OCI-LY7 (cell line): ENCODE results near the gene CCSER2. TPM values are rescaled to one million over a fixed set of nuclear protein-coding genes. Genes with fewer than 3 reads are reported as not detected.

Experiments
- BruUV-seq: library from RNA; stranded (reverse); fragments of 400-500 nt; replicated peaks from 2 replicates; lab custom pipeline; 2021; lab: Mats Ljungman, UMichigan
- CTCF ChIA-PET: fragments of 300-600 bp; sonication (Branson Sonifier 250); formaldehyde crosslinking; loops from one replicate; lab custom pipeline; 2022; ENCODE audit warnings: antibody characterized with exemption; ENCODE audit not compliant: unreplicated experiment; lab: Charles Lee
- POLR2A ChIA-PET: fragments of 300-600 bp; sonication (Branson Sonifier 250); formaldehyde crosslinking; loops from one replicate; lab custom pipeline; 2022; ENCODE audit warnings: antibody characterized with exemption; lab: Charles Lee
- DNase-seq: peaks from one replicate; pipeline ENCODE4 v3.0.0-alpha.2; 2015; ENCODE audit warnings: low spot score
- H2AFZ ChIP-seq: fragments of 200-600 bp; sonication (generic), shearing (Covaris generic); 2 replicates; pipeline ENCODE4 v1.6.1; 2014; ENCODE audit warnings: mild to moderate bottlenecking, antibody characterized with exemption, low read length, moderate library complexity
- H3K27ac ChIP-seq: fragments of 200-600 bp; sonication (generic); 2 replicates; pipeline ENCODE4 v1.5.1; 2014; ENCODE audit warnings: mixed run types, low read depth, mild to moderate bottlenecking, moderate library complexity, low read length, inconsistent platforms; ENCODE audit not compliant: poor library complexity, severe bottlenecking
- H3K36me3 ChIP-seq: fragments of 200-600 bp; sonication (generic); 2 replicates; pipeline ENCODE4 v1.6.1; 2014; ENCODE audit warnings: mild to moderate bottlenecking, antibody characterized with exemption, low read length, moderate library complexity, mixed read lengths; ENCODE audit not compliant: insufficient read depth
- H3K4me1 ChIP-seq: fragments of 200-600 bp; sonication (generic); 2 replicates; pipeline ENCODE4 v1.5.1; 2014; ENCODE audit warnings: mild to moderate bottlenecking, low read length; ENCODE audit not compliant: insufficient read depth, poor library complexity, severe bottlenecking
- H3K4me2 ChIP-seq: fragments of 200-600 bp; sonication (generic); 2 replicates; pipeline ENCODE4 v1.6.1; 2014; ENCODE audit warnings: mild to moderate bottlenecking, low read length
- H3K4me3 ChIP-seq: fragments of 200-600 bp; sonication (generic); 2 replicates; pipeline ENCODE4 v1.5.1; 2014; ENCODE audit warnings: mild to moderate bottlenecking, low read depth, low read length; ENCODE audit not compliant: poor library complexity, severe bottlenecking
- H3K79me2 ChIP-seq: fragments of 200-600 bp; sonication (generic); 2 replicates; pipeline ENCODE4 v1.6.1; 2016; ENCODE audit warnings: low read depth, mild to moderate bottlenecking, low read length, moderate library complexity, mixed read lengths; ENCODE audit not compliant: insufficient read depth
- H3K9me2 ChIP-seq: fragments of 200-600 bp; sonication (generic); 2 replicates; pipeline ENCODE4 v1.6.1; 2016; ENCODE audit warnings: mild to moderate bottlenecking, low read length, mixed read lengths; ENCODE audit not compliant: insufficient read depth
- H3K9me3 ChIP-seq: fragments of 200-600 bp; sonication (generic); 2 replicates; pipeline ENCODE4 v1.6.1; 2014; ENCODE audit warnings: mild to moderate bottlenecking, mixed run types, low read length, mixed read lengths
- H4K20me1 ChIP-seq: fragments of 200-600 bp; sonication (generic); 2 replicates; pipeline ENCODE4 v1.6.1; 2014; ENCODE audit warnings: mild to moderate bottlenecking, antibody characterized with exemption, low read length, moderate library complexity, mixed read lengths; ENCODE audit not compliant: insufficient read depth
- CTCF ChIP-seq: fragments of 200-600 bp; sonication (generic); conservative IDR thresholded peaks from 2 replicates; pipeline ENCODE4 v1.5.1; 2014; ENCODE audit warnings: mild to moderate bottlenecking, antibody characterized with exemption, low read length, moderate library complexity, mixed read lengths
- EZH2phosphoT487 ChIP-seq: fragments of 200-600 bp; sonication (generic); IDR thresholded peaks from 2 replicates; pipeline ENCODE4 v1.6.1; 2018; ENCODE audit warnings: low read depth, borderline replicate concordance, mild to moderate bottlenecking, mixed run types, antibody characterized with exemption, low read length, moderate library complexity, mixed read lengths
- intact Hi-C: fragments of 100-400 bp; cut with micrococcal nuclease; formaldehyde crosslinking; loops from one replicate; pipeline ENCODE4 v1.10.0; 2022; ENCODE audit not compliant: unreplicated experiment
- total RNA-seq, 2 experiments: library from RNA; depleted of rRNA in 1 of 2; stranded (reverse); fragments of >200 nt in 1 of 2; shearing (Covaris generic) in 1 of 2; gene quantifications; 2 replicates each; pipeline ENCODE4 v1.2.3, GENCODE V29; 2014 to 2022

Gene CCSER2
- total RNA-seq, 2 experiments from 2014 or later: 15.9 to 30.1 TPM

GRCh38 chr10:84550756-84551436 lies 222.5 kb downstream of the CCSER2 start:
- CTCF ChIA-PET: interaction anchor here (1.5 kb wide), 1 partner anchor 14 kb away, joined by 3 read pairs; no protein-coding TSS in a partner anchor
- Histone ChIP-seq H3K4me3 (no peak overlapping the region), H3K9me2 (no peaks in the 10 kb centered on the region), H3K79me2 (no peaks in the 10 kb centered on the region), H2AFZ (no peak overlapping the region), H4K20me1 (no peaks in the 10 kb centered on the region), H3K27ac (no peak overlapping the region), H3K4me1 (no peaks in the 10 kb centered on the region), H3K9me3 (no peaks in the 10 kb centered on the region), H3K36me3 (no peaks in the 10 kb centered on the region), H3K4me2 (no peak overlapping the region)
- POLR2A ChIA-PET: no interaction called here
- no peak for TF ChIP-seq EZH2phosphoT487
- BruUV-seq: no TSS peak
- DNase-seq: no peak
- intact Hi-C loops: no loop called here

GRCh38 chr10:84551437-84552120 lies 223.2 kb downstream of the CCSER2 start:
- no peaks in the 10 kb centered on the region for H3K79me2 ChIP-seq
- H3K27ac ChIP-seq: no peak overlapping the region
- ChIA-PET POLR2A (no interaction called here), CTCF (interaction anchor here (1.5 kb wide), 1 partner anchor 14 kb away, joined by 3 read pairs; no protein-coding TSS in a partner anchor)
- no TSS peak for BruUV-seq
- no peaks in the 10 kb centered on the region for H3K36me3 ChIP-seq
- H3K4me2 ChIP-seq: no peak overlapping the region
- no peaks in the 10 kb centered on the region for H3K9me2 ChIP-seq
- DNase-seq: no peak
- intact Hi-C loops: no loop called here
- no peak overlapping the region for H3K4me3 ChIP-seq
- no peaks in the 10 kb centered on the region for H4K20me1 ChIP-seq
- no peak overlapping the region for H2AFZ ChIP-seq
- no peaks in the 10 kb centered on the region for H3K4me1 ChIP-seq
- no peaks in the 10 kb centered on the region for H3K9me3 ChIP-seq
- no peak for TF ChIP-seq CTCF
- no peak for TF ChIP-seq EZH2phosphoT487

- no peak for TF ChIP-seq CTCF
- TF ChIP-seq EZH2phosphoT487: no peak
- Histone ChIP-seq H3K4me1 (no peaks in the 10 kb centered on the region), H3K9me2 (no peaks in the 10 kb centered on the region), H3K79me2 (no peaks in the 10 kb centered on the region), H3K4me3 (no peak overlapping the region), H3K27ac (no peak overlapping the region), H4K20me1 (no peaks in the 10 kb centered on the region), H2AFZ (no peak overlapping the region), H3K4me2 (no peak overlapping the region), H3K36me3 (no peaks in the 10 kb centered on the region), H3K9me3 (no peaks in the 10 kb centered on the region)
- ChIA-PET CTCF (interaction anchor here (0.6 to 1.5 kb wide), 2 partner anchors 15 to 16 kb away, joined by 3 read pairs; no protein-coding TSS in a partner anchor), POLR2A (no interaction called here)
- no peak for DNase-seq
- BruUV-seq: no TSS peak
- intact Hi-C loops: no loop called here
These were observed 224.1 kb downstream of the CCSER2 start for GRCh38 chr10:84552478-84552877.
